ENCODE results near the gene UBQLN4.
"Not testable (repeated sequence)": the region's sequence is repeated elsewhere in the genome, so short reads cannot be mapped to it uniquely, and the experiment has no call there.

The UBQLN4 gene

GRCh38 chr1:156060937-156061636, 7.5 kb upstream of the UBQLN4 start, which contains the start of gene RAB25:
Gene RAB25, plus strand, starts transcription at chr1:156061160. Its CDS starts 241 bp downstream, at chr1:156061401.
- DNase-seq = no peak
- ATAC-seq (replicated peaks) = no peak
- H3K4me1 Mint-ChIP-seq = peaks cover 6 to 11% of the 10 kb centered on the region in 2 donors
- no peaks in the 10 kb centered on the region for H3K27me3 Mint-ChIP-seq
- H3K4me3 Mint-ChIP-seq = no peak within 1 kb of the TSS
- peaks cover 12 to 20% of the 10 kb centered on the region in 2 donors for H3K36me3 Mint-ChIP-seq
- peak within 1 kb of the TSS; percentile 11 for H3K27ac Mint-ChIP-seq
- H3K9me3 Mint-ChIP-seq = no peaks in the 10 kb centered on the region

GRCh38 chr1:156056326-156056849, 2.8 kb upstream of the UBQLN4 start:
- Mint-ChIP-seq H3K9me3 (no peaks in the 10 kb centered on the region), H3K27me3 (no peaks in the 10 kb centered on the region), H3K27ac (peak overlapping the region; percentile 72), H3K4me3 (peak overlapping the region in 1 of 2 donors; percentile 37), H3K4me1 (peaks cover 18 to 31% of the 10 kb centered on the region in 2 donors), H3K36me3 (peaks cover 12 to 20% of the 10 kb centered on the region in 2 donors)
- DNase-seq = no peak
- ATAC-seq (replicated peaks) = no peak

- H3K27ac Mint-ChIP-seq = peak overlapping the region; percentile 95
- ATAC-seq (replicated peaks) (peak in 1 of 2 donors; percentile 4), DNase-seq (peak; percentile 11)
- H3K36me3 Mint-ChIP-seq = peaks cover 18 to 20% of the 10 kb centered on the region in 2 donors
- H3K9me3 Mint-ChIP-seq = no peaks in the 10 kb centered on the region
- no peaks in the 10 kb centered on the region for H3K27me3 Mint-ChIP-seq
- H3K4me1 Mint-ChIP-seq = peaks cover 15 to 31% of the 10 kb centered on the region in 2 donors
- H3K4me3 Mint-ChIP-seq = peak overlapping the region; percentile 96 to 99
Observed at GRCh38 chr1:156055281-156056048, 1.9 kb upstream of the UBQLN4 start.

- Mint-ChIP-seq H3K9me3 (no peaks in the 10 kb centered on the region), H3K36me3 (peaks cover 23 to 24% of the 10 kb centered on the region in 2 donors), H3K4me1 (peaks cover 19 to 31% of the 10 kb centered on the region in 2 donors), H3K27me3 (no peaks in the 10 kb centered on the region), H3K27ac (peak within 1 kb of the TSS; percentile 95), H3K4me3 (peak within 1 kb of the TSS; percentile 96 to 99)
- peak; percentile 95 for DNase-seq
- peak; percentile 78 to 79 for ATAC-seq (replicated peaks)
Observed at GRCh38 chr1:156054500-156055280, 1.1 kb upstream of the UBQLN4 start, which contains the start of gene LAMTOR2. Gene LAMTOR2, plus strand, starts transcription at chr1:156054782. Its CDS starts 108 bp downstream, at chr1:156054890.

- no peaks in the 10 kb centered on the region for H3K9me3 Mint-ChIP-seq
- ATAC-seq (replicated peaks) (peak; percentile 28 to 36), DNase-seq (peak; percentile 48)
- peak overlapping the region; percentile 92 for H3K27ac Mint-ChIP-seq
- peaks cover 16 to 31% of the 10 kb centered on the region in 2 donors for H3K4me1 Mint-ChIP-seq
- no peaks in the 10 kb centered on the region for H3K27me3 Mint-ChIP-seq
- H3K36me3 Mint-ChIP-seq = peaks cover 23 to 25% of the 10 kb centered on the region in 2 donors
- H3K4me3 Mint-ChIP-seq = peak overlapping the region; percentile 93 to 99
Observed at GRCh38 chr1:156052862-156053767, 483 bp downstream of the UBQLN4 start.

GRCh38 chr1:156051011-156051725, 2.4 kb downstream of the UBQLN4 start:
- Mint-ChIP-seq H3K4me1 (peaks cover 11 to 26% of the 10 kb centered on the region in 2 donors), H3K4me3 (no peak overlapping the region), H3K27me3 (no peaks in the 10 kb centered on the region), H3K36me3 (peaks cover 18 to 20% of the 10 kb centered on the region in 2 donors), H3K9me3 (no peaks in the 10 kb centered on the region), H3K27ac (peak overlapping the region; percentile 21)
- ATAC-seq (replicated peaks) (no peak), DNase-seq (no peak)

GRCh38 chr1:156050376-156050775, 3.2 kb downstream of the UBQLN4 start:
- no peak for DNase-seq
- no peak for ATAC-seq (replicated peaks)
- Mint-ChIP-seq H3K27me3 (no peaks in the 10 kb centered on the region), H3K9me3 (no peaks in the 10 kb centered on the region), H3K4me1 (peaks cover 7 to 18% of the 10 kb centered on the region in 2 donors), H3K36me3 (peaks cover 20% of the 10 kb centered on the region in 2 donors), H3K27ac (no peak overlapping the region), H3K4me3 (no peak overlapping the region)

GRCh38 chr1:156048663-156049258, 4.8 kb downstream of the UBQLN4 start:
- Mint-ChIP-seq H3K4me3 (no peak overlapping the region), H3K27ac (no peak overlapping the region), H3K27me3 (no peaks in the 10 kb centered on the region), H3K4me1 (peaks cover 7 to 15% of the 10 kb centered on the region in 2 donors), H3K9me3 (no peaks in the 10 kb centered on the region), H3K36me3 (peaks cover 22 to 32% of the 10 kb centered on the region in 2 donors)
- ATAC-seq (replicated peaks) (no peak), DNase-seq (no peak)

- Mint-ChIP-seq H3K9me3 (no peaks in the 10 kb centered on the region), H3K27me3 (no peaks in the 10 kb centered on the region), H3K4me1 (peaks cover 0 to 5% of the 10 kb centered on the region in 2 donors), H3K27ac (no peak overlapping the region), H3K4me3 (no peak overlapping the region), H3K36me3 (peaks cover 22 to 55% of the 10 kb centered on the region in 2 donors)
- ATAC-seq (replicated peaks) (no peak), DNase-seq (no peak)
Observed at GRCh38 chr1:156045076-156045475, 8.5 kb downstream of the UBQLN4 start.

- H3K4me1 Mint-ChIP-seq = peaks cover 0 to 2% of the 10 kb centered on the region in 2 donors
- ATAC-seq (replicated peaks) (no peak), DNase-seq (no peak)
- H3K27me3 Mint-ChIP-seq = no peaks in the 10 kb centered on the region
- H3K36me3 Mint-ChIP-seq = peaks cover 12 to 44% of the 10 kb centered on the region in 2 donors
- H3K9me3 Mint-ChIP-seq = no peaks in the 10 kb centered on the region
- H3K4me3 Mint-ChIP-seq = no peak overlapping the region
- H3K27ac Mint-ChIP-seq = no peak overlapping the region
Observed at GRCh38 chr1:156042828-156043227, 10.8 kb downstream of the UBQLN4 start.

GRCh38 chr1:156034991-156035390, 18.6 kb downstream of the UBQLN4 start:
- H3K27me3 Mint-ChIP-seq; H3K4me1 Mint-ChIP-seq; ATAC-seq (replicated peaks); H3K4me3 Mint-ChIP-seq; H3K9me3 Mint-ChIP-seq; DNase-seq; H3K27ac Mint-ChIP-seq: not testable (repeated sequence)
- H3K36me3 Mint-ChIP-seq = peaks cover 8 to 24% of the 10 kb centered on the region in 2 donors

- ATAC-seq (replicated peaks) (no peak), DNase-seq (no peak)
- Mint-ChIP-seq H3K9me3 (no peaks in the 10 kb centered on the region), H3K36me3 (peaks cover 7 to 17% of the 10 kb centered on the region in 2 donors), H3K4me1 (no peaks in the 10 kb centered on the region), H3K27me3 (no peaks in the 10 kb centered on the region), H3K27ac (no peak overlapping the region), H3K4me3 (no peak overlapping the region)
Observed at GRCh38 chr1:156033011-156033410, 20.6 kb downstream of the UBQLN4 start.
